GM13976 (cell line): ENCODE data around the gene EP400.

Source experiments
- DNase-seq: peaks from one replicate; pipeline ENCODE4 v3.0.0; 2012; ENCODE audit warnings: low spot score
- in situ Hi-C: fragments of 300-500 bp; cut with MboI; formaldehyde crosslinking; loops from one replicate; pipeline ENCODE4 v1.12.0; 2022; ENCODE audit warnings: low sequenced_read_pairs, mixed read lengths, inconsistent platforms; ENCODE audit not compliant: unreplicated experiment
- TF ChIP-seq, protein P1 (sequence below): IDR thresholded peaks from 2 replicates; pipeline ENCODE4 v1.5.1; 2012; ENCODE audit warnings: borderline replicate concordance, mild to moderate bottlenecking; ENCODE audit not compliant: insufficient read depth; ENCODE audit errors: extremely low read depth, missing control alignments, control extremely low read depth

EP400 gene

DNA sequence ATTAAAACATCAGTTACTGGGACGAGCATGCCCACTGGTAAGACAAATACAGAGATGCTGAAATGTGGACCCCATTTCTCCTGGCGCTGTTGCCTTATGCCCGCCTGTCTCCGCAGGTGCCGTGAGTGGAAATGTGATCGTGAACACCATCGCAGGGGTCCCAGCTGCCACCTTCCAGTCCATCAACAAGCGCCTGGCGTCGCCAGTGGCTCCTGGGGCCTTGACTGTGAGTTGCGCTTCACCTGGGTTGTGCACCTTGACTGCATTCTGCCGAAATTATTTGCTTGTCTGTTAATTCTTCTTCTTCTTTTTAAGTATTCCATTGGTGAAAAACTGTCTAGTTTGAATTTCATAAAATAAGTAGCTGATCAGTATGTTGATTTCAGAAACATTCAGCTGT, 105.2 kb downstream of the EP400 start:
- DNase-seq, result no peak
- TF ChIP-seq, protein P1, sequence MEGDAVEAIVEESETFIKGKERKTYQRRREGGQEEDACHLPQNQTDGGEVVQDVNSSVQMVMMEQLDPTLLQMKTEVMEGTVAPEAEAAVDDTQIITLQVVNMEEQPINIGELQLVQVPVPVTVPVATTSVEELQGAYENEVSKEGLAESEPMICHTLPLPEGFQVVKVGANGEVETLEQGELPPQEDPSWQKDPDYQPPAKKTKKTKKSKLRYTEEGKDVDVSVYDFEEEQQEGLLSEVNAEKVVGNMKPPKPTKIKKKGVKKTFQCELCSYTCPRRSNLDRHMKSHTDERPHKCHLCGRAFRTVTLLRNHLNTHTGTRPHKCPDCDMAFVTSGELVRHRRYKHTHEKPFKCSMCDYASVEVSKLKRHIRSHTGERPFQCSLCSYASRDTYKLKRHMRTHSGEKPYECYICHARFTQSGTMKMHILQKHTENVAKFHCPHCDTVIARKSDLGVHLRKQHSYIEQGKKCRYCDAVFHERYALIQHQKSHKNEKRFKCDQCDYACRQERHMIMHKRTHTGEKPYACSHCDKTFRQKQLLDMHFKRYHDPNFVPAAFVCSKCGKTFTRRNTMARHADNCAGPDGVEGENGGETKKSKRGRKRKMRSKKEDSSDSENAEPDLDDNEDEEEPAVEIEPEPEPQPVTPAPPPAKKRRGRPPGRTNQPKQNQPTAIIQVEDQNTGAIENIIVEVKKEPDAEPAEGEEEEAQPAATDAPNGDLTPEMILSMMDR, result no peak
- in situ Hi-C loops, result no loop called here

DNA sequence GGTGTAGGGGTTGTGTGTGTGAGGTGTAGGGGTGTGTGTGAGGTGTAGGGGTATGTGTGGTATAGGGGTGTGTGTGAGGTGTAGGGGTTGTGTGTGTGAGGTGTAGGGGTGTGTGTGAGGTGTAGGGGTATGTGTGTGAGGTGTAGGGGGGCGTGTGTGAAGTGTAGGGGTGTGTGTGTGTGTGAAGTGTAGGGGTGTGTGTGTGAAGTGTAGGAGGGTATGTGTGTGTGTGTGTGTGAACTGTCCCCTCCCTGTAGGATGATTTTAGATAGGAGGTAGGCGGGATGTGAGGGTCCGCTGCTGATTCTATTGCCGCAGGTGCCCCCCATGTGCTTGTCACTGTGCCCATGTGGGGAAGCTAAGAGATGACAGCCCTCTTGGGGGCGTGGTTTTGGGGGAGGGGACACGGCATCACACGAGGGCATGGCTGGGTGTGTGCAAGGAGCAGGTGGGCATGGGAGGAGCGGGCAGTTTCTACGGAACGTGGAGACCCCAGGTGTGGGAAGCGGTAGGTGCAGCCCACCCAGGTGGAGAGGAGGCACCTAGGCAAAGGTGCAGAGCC, 105.9 kb downstream of the EP400 start:
- TF ChIP-seq, protein P1, result no peak
- in situ Hi-C loops, result no loop called here
- DNase-seq, result no peak

DNA sequence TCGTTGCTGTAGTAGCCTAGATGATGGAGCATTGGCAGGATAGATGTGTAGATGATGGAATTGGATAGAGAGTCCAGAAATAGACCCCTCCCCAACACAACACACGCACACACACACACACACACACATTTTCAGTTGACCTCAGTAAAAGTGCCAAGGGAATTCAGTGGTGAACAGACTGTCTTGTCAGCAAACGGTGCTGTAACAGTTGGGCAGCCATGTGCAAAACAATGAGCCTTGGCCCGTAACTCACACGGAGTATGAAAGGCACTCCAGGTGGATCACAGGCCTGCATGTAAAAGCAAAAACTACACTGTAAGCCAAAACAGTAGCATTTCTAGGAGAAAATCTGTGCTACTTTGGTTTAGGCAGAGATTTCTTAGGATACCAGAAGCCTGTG, 106.6 kb downstream of the EP400 start:
- TF ChIP-seq, protein P1, result no peak
- no peak for DNase-seq
- in situ Hi-C loops, result no loop called here

DNA sequence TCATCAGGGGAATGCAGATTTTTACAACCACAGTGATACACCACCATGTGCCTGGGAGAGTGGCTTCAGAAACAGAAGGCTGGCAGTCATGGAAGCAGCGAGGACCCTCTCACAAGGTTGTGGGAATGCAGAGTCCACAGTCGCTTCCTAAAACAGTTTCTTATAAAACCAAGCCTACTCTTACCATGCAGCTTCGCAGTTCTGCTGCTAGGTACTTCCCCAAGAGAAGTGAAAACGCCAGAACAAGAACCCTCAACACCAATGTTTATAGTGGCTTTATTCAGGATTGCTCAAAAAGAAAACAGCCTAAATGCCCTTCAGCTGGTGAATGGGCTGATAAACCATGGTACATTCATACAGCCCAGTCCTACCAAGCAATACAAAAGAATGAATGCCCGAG, 107.2 kb downstream of the EP400 start:
- TF ChIP-seq, protein P1, result no peak
- in situ Hi-C loops, result no loop called here
- no peak for DNase-seq

DNA sequence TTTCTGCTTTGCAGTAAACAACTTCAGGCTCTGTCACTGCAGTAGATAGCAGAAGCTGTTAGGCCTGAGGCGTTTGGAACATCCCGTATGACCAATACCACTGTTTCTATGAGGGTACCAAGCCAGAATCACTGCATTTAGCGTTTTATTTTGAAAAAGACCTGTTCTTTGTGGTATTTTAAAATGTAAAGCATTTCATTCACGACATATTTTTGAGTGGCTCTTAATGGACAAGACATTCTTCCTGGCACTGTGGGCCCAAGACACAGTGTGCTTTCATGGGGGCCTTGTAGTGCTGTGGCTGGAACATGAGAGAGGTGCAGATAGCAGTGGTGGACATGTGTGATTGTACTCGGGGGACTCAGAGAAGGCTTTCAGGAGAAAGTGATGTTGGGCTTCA, 107.9 kb downstream of the EP400 start:
- TF ChIP-seq, protein P1, result no peak
- no peak for DNase-seq
- in situ Hi-C loops, result no loop called here

DNA sequence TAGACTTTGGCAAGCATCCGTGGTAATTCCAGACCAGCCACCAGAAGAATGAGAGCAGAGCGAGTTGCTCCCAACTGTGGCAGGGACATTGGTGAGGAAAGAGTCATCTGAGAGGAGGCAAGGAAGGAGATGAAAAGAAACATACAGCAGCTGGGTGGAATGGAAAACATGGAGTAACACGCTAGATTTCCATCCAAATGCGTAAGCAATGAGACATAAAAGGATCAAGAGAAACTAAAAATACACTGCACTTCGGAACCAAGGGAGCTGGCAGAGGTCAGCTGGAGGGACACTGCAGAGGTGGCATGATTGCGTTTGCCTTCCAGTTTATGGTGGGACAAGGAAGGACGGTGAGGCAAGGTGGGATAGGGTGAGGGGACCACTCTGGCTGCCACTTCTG, 111.5 kb downstream of the EP400 start:
- DNase-seq, result no peak
- in situ Hi-C loops, result no loop called here
- TF ChIP-seq, protein P1, result no peak
